Upper lobe of left lung (tissue), 6 donors: ENCODE results near the gene NCMAP. TPM values are rescaled to one million over a fixed set of nuclear protein-coding genes. Genes with fewer than 3 reads are reported as not detected.

Experiments
- ATAC-seq, 2 donors: fragments of 200-7000 bp; cut with Tn5 transposase; one replicate each; pipeline ENCODE4 v1.9.1; 2022; ENCODE audit warnings: mild to moderate bottlenecking in 2 of 2, moderate library complexity in 2 of 2; ENCODE audit not compliant: low FRiP score in 2 of 2
- DNase-seq, 2 donors: peaks; one replicate each; pipeline ENCODE4 v3.0.0-alpha.2; 2019 to 2020
- H3K27ac ChIP-seq, 4 donors: fragments of 200-600 bp; sonication (generic); one replicate each; pipeline ENCODE4 v1.5.1; 2016 to 2019
- H3K27me3 ChIP-seq, 4 donors: fragments of 200-600 bp; sonication (generic); one replicate each; pipeline ENCODE4 v1.5.1; 2017 to 2019
- H3K36me3 ChIP-seq, 4 donors: fragments of 200-600 bp; sonication (generic); one replicate each; pipeline ENCODE4 v1.5.1; 2016 to 2019
- H3K4me1 ChIP-seq, 4 donors: fragments of 200-600 bp; sonication (generic); one replicate each; pipeline ENCODE4 v1.5.1; 2018 to 2019
- H3K4me3 ChIP-seq, 4 donors: fragments of 200-600 bp; sonication (generic); one replicate each; pipeline ENCODE4 v1.5.1; 2017 to 2019; ENCODE audit warnings: mild to moderate bottlenecking in 2 of 4, moderate library complexity in 1 of 4
- H3K9me3 ChIP-seq, 4 donors: fragments of 200-600 bp; sonication (generic); one replicate each; pipeline ENCODE4 v1.5.1; 2018 to 2019
- EP300 ChIP-seq, 4 donors: sonication (generic); formaldehyde crosslinking; IDR thresholded peaks; one replicate each; pipeline ENCODE4 v1.5.1; 2017; ENCODE audit warnings: antibody characterized with exemption in 4 of 4, control low read depth in 2 of 4
- POLR2A ChIP-seq, 4 donors: fragments of 450-650 bp; IDR thresholded peaks; one replicate each; pipeline ENCODE4 v1.5.1; 2016 to 2017; ENCODE audit warnings: antibody characterized with exemption in 4 of 4, mild to moderate bottlenecking in 2 of 4
- POLR2AphosphoS5 ChIP-seq, 2 donors: sonication (generic); formaldehyde crosslinking; IDR thresholded peaks; one replicate each; pipeline ENCODE4 v1.5.1; 2017; ENCODE audit warnings: antibody characterized with exemption in 2 of 2
- whole genome bisulfite sequencing, 2 donors: methylation state at CpG; one replicate each; pipeline ENCODE4 v1.1.5; 2017 to 2018; 5-methylcytosine and 5-hydroxymethylcytosine counted together
- total RNA-seq, 6 donors: library from RNA; depleted of rRNA in 4 of 6; stranded (reverse); fragments of >200 nt in 4 of 6; gene quantifications; one replicate each; pipeline versions ENCODE4 v1.1.0 to v1.2.1, GENCODE V29; 2016 to 2021
- TF ChIP-seq, protein P1 (sequence below), 6 experiments: fragments of 450-650 bp in 4 of 6; fragments of 200-600 bp in 2 of 6; sonication (generic) in 2 of 6; IDR thresholded peaks; one replicate each; pipeline ENCODE4 v1.5.1; 2016 to 2019; ENCODE audit warnings: antibody characterized with exemption in 6 of 6
- donor health status: DM: no; HTN: no; CAD: no; lungs with moderate emphysema.
- donor health status: DM: no; HTN: yes; CAD: no; lungs with severe emphysema.

NCMAP gene
- total RNA-seq, 6 donors from 2014 or later = 3.3 to 12.8 (median 7.3) TPM

GRCh38 chr1:24642481-24643362 is 86.8 kb downstream of the NCMAP start, which contains the start of gene SRRM1:
Gene SRRM1 (plus strand): TSS chr1:24643302. CDS start chr1:24643327, 25 bp downstream.
- H3K4me1 ChIP-seq = peaks cover 20 to 39% (median 25%) of the 10 kb centered on the region in 4 donors
- peak; percentile 100 for DNase-seq
- 0 to 1% methylated on average over 37 to 38 of the region's 95 CpGs for WGBS, 2 donors

GRCh38 chr1:24643363-24644099 is 87.6 kb downstream of the NCMAP start:
- 0% methylated on average over 26 to 33 of the region's 53 CpGs for WGBS, 2 donors
- H3K27me3 ChIP-seq = no peaks in the 10 kb centered on the region
- H3K4me3 ChIP-seq = peak overlapping the region; percentile 74 to 96 (median 85)
- peak overlapping the region; percentile 90 to 99 (median 94) for H3K27ac ChIP-seq
- H3K9me3 ChIP-seq = no peaks in the 10 kb centered on the region
- TF ChIP-seq, protein P1, sequence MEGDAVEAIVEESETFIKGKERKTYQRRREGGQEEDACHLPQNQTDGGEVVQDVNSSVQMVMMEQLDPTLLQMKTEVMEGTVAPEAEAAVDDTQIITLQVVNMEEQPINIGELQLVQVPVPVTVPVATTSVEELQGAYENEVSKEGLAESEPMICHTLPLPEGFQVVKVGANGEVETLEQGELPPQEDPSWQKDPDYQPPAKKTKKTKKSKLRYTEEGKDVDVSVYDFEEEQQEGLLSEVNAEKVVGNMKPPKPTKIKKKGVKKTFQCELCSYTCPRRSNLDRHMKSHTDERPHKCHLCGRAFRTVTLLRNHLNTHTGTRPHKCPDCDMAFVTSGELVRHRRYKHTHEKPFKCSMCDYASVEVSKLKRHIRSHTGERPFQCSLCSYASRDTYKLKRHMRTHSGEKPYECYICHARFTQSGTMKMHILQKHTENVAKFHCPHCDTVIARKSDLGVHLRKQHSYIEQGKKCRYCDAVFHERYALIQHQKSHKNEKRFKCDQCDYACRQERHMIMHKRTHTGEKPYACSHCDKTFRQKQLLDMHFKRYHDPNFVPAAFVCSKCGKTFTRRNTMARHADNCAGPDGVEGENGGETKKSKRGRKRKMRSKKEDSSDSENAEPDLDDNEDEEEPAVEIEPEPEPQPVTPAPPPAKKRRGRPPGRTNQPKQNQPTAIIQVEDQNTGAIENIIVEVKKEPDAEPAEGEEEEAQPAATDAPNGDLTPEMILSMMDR (IDR thresholded peaks at IDR 0.05) = no peak
- TF ChIP-seq POLR2A (IDR thresholded peaks at IDR 0.05) (peak in 1 of 4 donors; percentile 12), POLR2AphosphoS5 (IDR thresholded peaks at IDR 0.05) (no peak)
- peaks cover 11 to 29% (median 21%) of the 10 kb centered on the region in 4 donors for H3K36me3 ChIP-seq
- H3K4me1 ChIP-seq = peaks cover 20 to 39% (median 25%) of the 10 kb centered on the region in 4 donors
- ATAC-seq (peak; percentile 11 to 60), DNase-seq (peak; percentile 35 to 93)

More at GRCh38 chr1:24642481-24643362, 86.8 kb downstream of the NCMAP start, which contains the start of gene SRRM1:
- Histone ChIP-seq H3K27me3 (no peaks in the 10 kb centered on the region), H3K27ac (peak within 1 kb of the TSS; percentile 94 to 100 (median 99)), H3K4me3 (peak within 1 kb of the TSS; percentile 74 to 96 (median 85)), H3K9me3 (no peaks in the 10 kb centered on the region), H3K36me3 (peaks cover 11 to 21% (median 14%) of the 10 kb centered on the region in 4 donors)
- peak; percentile 97 to 98 for ATAC-seq
- TF ChIP-seq POLR2AphosphoS5 (IDR thresholded peaks at IDR 0.05) = peak; percentile 100
- TF ChIP-seq POLR2A (IDR thresholded peaks at IDR 0.05) = peak; percentile 67 to 99 (median 98)
- TF ChIP-seq EP300 (IDR thresholded peaks at IDR 0.05) = peak in 1 of 4 donors; percentile 94
- TF ChIP-seq, protein P1 (IDR thresholded peaks at IDR 0.05) = peak in 4 of 6 experiments; percentile 22 to 59 (median 44)

GRCh38 chr1:24644100-24644384 is 88.2 kb downstream of the NCMAP start:
- DNase-seq (no peak), ATAC-seq (no peak)
- H3K9me3 ChIP-seq = no peaks in the 10 kb centered on the region
- H3K4me3 ChIP-seq = peak overlapping the region; percentile 74 to 96 (median 85)
- TF ChIP-seq, protein P1 (IDR thresholded peaks at IDR 0.05) = no peak
- TF ChIP-seq POLR2AphosphoS5 (IDR thresholded peaks at IDR 0.05) = no peak
- no peak for TF ChIP-seq EP300 (IDR thresholded peaks at IDR 0.05)
- TF ChIP-seq POLR2A (IDR thresholded peaks at IDR 0.05) = no peak
- peak overlapping the region; percentile 90 to 99 (median 94) for H3K27ac ChIP-seq
- H3K27me3 ChIP-seq = no peaks in the 10 kb centered on the region
- peaks cover 15 to 34% (median 26%) of the 10 kb centered on the region in 4 donors for H3K36me3 ChIP-seq
- H3K4me1 ChIP-seq = peaks cover 20 to 39% (median 25%) of the 10 kb centered on the region in 4 donors
- 0% methylated on average over 5 to 9 of the region's 9 CpGs for WGBS, 2 donors

DNA sequence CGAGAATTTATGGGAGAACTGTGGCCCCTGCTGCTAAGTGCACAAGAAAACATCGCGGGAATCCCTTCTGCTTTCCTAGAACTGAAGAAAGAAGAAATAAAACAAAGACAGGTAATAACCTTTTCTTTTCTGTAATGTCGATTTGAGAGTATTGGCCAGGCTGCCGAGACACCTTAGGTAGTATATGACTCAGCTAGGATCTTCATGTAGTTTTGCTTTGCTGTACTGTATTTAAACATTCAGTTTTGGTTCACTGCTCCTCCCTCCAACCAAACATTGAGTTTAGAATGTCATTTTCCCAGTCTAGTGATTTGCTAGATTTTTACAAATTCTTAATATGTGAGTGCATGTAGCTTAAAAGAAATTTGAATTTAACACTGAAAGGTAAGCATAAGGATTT is 93.0 kb downstream of the NCMAP start:
- ATAC-seq = no peak
- no peak for TF ChIP-seq EP300 (IDR thresholded peaks at IDR 0.05)
- TF ChIP-seq POLR2A (IDR thresholded peaks at IDR 0.05) = no peak
- Histone ChIP-seq H3K27me3 (no peaks in the 10 kb centered on the region), H3K4me3 (no peak overlapping the region), H3K9me3 (no peaks in the 10 kb centered on the region), H3K27ac (no peak overlapping the region), H3K4me1 (peaks cover 12 to 20% (median 18%) of the 10 kb centered on the region in 4 donors), H3K36me3 (peaks cover 56 to 83% (median 73%) of the 10 kb centered on the region in 4 donors)
- 95% methylated on average over 5 of the region's 5 CpGs for WGBS, 2 donors
- DNase-seq = no peak

GRCh38 chr1:24652382-24652781 is 96.5 kb downstream of the NCMAP start:
- ATAC-seq (no peak), DNase-seq (no peak)
- Histone ChIP-seq H3K4me1 (no peaks in the 10 kb centered on the region), H3K27ac (no peak overlapping the region), H3K4me3 (no peak overlapping the region), H3K9me3 (no peaks in the 10 kb centered on the region), H3K27me3 (no peaks in the 10 kb centered on the region), H3K36me3 (peaks cover 75 to 100% (median 95%) of the 10 kb centered on the region in 4 donors)
- WGBS, 2 donors = 94 to 97% methylated on average over 13 of the region's 13 CpGs
- TF ChIP-seq POLR2AphosphoS5 (IDR thresholded peaks at IDR 0.05) (no peak), EP300 (IDR thresholded peaks at IDR 0.05) (no peak), POLR2A (IDR thresholded peaks at IDR 0.05) (no peak)
- TF ChIP-seq, protein P1 (IDR thresholded peaks at IDR 0.05) = no peak
